GM12878 (cell line): Measurements from ENCODE around the gene KCNQ1. TPM values are rescaled to one million over a fixed set of nuclear protein-coding genes. Genes with fewer than 3 reads are reported as not detected.

Source experiments
- ATAC-seq: fragments of 200-7000 bp; cut with Tn5 transposase; 3 replicates; pipeline ENCODE4 v1.9.1; 2020; ENCODE audit warnings: mild to moderate bottlenecking, moderate library complexity
- BruUV-seq: library from RNA; stranded (reverse); fragments of 400-500 nt; replicated peaks from 2 replicates; lab custom pipeline; 2021; lab: Mats Ljungman, UMichigan
- CTCF ChIA-PET: fragments of 300-600 bp; sonication (Branson Sonifier 250); formaldehyde crosslinking; extraction: SDS; loops from one replicate; lab custom pipeline; 2021; ENCODE audit warnings: inconsistent platforms; lab: Yijun Ruan, JAX
- POLR2A ChIA-PET: fragments of 350-600 bp; formaldehyde crosslinking; extraction: SDS; loops from one replicate; lab custom pipeline; 2021; ENCODE audit warnings: inconsistent platforms; lab: Charles Lee
- RAD21 ChIA-PET: fragments of 300-600 bp; sonication (Branson Sonifier 250); formaldehyde crosslinking; loops from one replicate; lab custom pipeline; 2023; ENCODE audit warnings: antibody characterized with exemption; ENCODE audit not compliant: unreplicated experiment; lab: Charles Lee
- SMC1A ChIA-PET: fragments of 300-600 bp; sonication (Branson Sonifier 250); formaldehyde crosslinking; loops from one replicate; lab custom pipeline; 2023; ENCODE audit not compliant: unreplicated experiment, uncharacterized antibody; lab: Charles Lee
- DNase-seq: peaks from one replicate; pipeline ENCODE4 v3.0.0-alpha.2; 2011; ENCODE audit warnings: low read depth, low spot score
- FAIRE-seq: peaks from 3 replicates; lab custom pipeline; 2011; peaks lifted over from hg19 to GRCh38; lab: Jason Lieb, UNC
- H2AFZ ChIP-seq: 2 replicates; pipeline ENCODE4 v1.6.0; 2011; ENCODE audit warnings: low read depth, low read length, control low read depth; ENCODE audit not compliant: control insufficient read depth
- H3K27ac ChIP-seq: 2 replicates; pipeline ENCODE4 v1.5.1; 2011; ENCODE audit warnings: control low read depth; ENCODE audit not compliant: control insufficient read depth, insufficient read depth
- H3K27me3 ChIP-seq, 2 experiments: replicated peaks in 1 of 2; 2 replicates each; pipeline versions ENCODE4 v1.6.0 to v1.6.1; 2011; ENCODE audit warnings: low read length in 1 of 2; ENCODE audit not compliant: control insufficient read depth in 2 of 2, insufficient read depth in 2 of 2
- H3K36me3 ChIP-seq, 2 experiments: 2 replicates each; pipeline ENCODE4 v1.5.1; 2011; ENCODE audit warnings: low read length in 1 of 2; ENCODE audit not compliant: control insufficient read depth in 2 of 2, insufficient read depth in 2 of 2
- H3K4me1 ChIP-seq: 2 replicates; pipeline ENCODE4 v1.6.1; 2011; ENCODE audit warnings: mild to moderate bottlenecking, low read length, moderate library complexity, mixed read lengths; ENCODE audit not compliant: control insufficient read depth, insufficient read depth
- H3K4me2 ChIP-seq: 2 replicates; pipeline ENCODE4 v1.6.0; 2011; ENCODE audit warnings: control low read depth; ENCODE audit not compliant: control insufficient read depth, insufficient read depth
- H3K4me3 ChIP-seq: fragments of 200-600 bp; sonication (generic); 2 replicates; pipeline ENCODE4 v1.5.1; 2016
- H3K79me2 ChIP-seq: 2 replicates; pipeline ENCODE4 v1.6.0; 2011; ENCODE audit warnings: low read length; ENCODE audit not compliant: control insufficient read depth, insufficient read depth
- H3K9ac ChIP-seq: 2 replicates; pipeline ENCODE4 v1.8.0; 2011; ENCODE audit warnings: low read length, control low read depth, mixed read lengths; ENCODE audit not compliant: control insufficient read depth, insufficient read depth
- H3K9me3 ChIP-seq: replicated peaks from 3 replicates; pipeline ENCODE4 v1.5.1; 2011; ENCODE audit warnings: mild to moderate bottlenecking, low read length; ENCODE audit not compliant: control insufficient read depth, insufficient read depth
- H4K20me1 ChIP-seq: 2 replicates; pipeline ENCODE4 v1.6.0; 2011; ENCODE audit not compliant: control insufficient read depth, insufficient read depth
- BHLHE40 ChIP-seq, 2 experiments: fragments of 450-650 bp in 1 of 2; IDR thresholded peaks; 2 replicates each; pipeline ENCODE4 v1.6.1; 2011 to 2017; ENCODE audit warnings: low read depth in 2 of 2, borderline replicate concordance in 1 of 2, improper control_type of control experiment in 1 of 2, low read length in 1 of 2, mild to moderate bottlenecking in 1 of 2
- BMI1 ChIP-seq: fragments of 450-650 bp; IDR thresholded peaks from 2 replicates; pipeline ENCODE4 v1.6.1; 2016; ENCODE audit warnings: mild to moderate bottlenecking, moderate library complexity, borderline replicate concordance
- CEBPB ChIP-seq, 2 experiments: fragments of 150-350 bp in 1 of 2; IDR thresholded peaks; 2 replicates each; pipeline ENCODE4 v1.6.1; 2012 to 2014; ENCODE audit warnings: low read depth in 2 of 2, low read length in 2 of 2, borderline replicate concordance in 1 of 2, inconsistent platforms in 1 of 2
- CHD1 ChIP-seq: IDR thresholded peaks from 2 replicates; pipeline ENCODE4 v1.6.1; 2012; ENCODE audit warnings: low read depth, low read length, improper control_type of control experiment
- CHD2 ChIP-seq: IDR thresholded peaks from 2 replicates; pipeline ENCODE4 v1.6.1; 2011; ENCODE audit warnings: low read depth, low read length, improper control_type of control experiment, borderline replicate concordance
- E4F1 ChIP-seq: fragments of 450-650 bp; IDR thresholded peaks from 2 replicates; pipeline ENCODE4 v1.6.1; 2018; ENCODE audit warnings: borderline replicate concordance, mild to moderate bottlenecking; ENCODE audit not compliant: partially characterized antibody
- FOXK2 ChIP-seq: fragments of 450-650 bp; IDR thresholded peaks from 2 replicates; pipeline ENCODE4 v1.6.1; 2017; ENCODE audit warnings: mild to moderate bottlenecking, moderate library complexity
- KLF5 ChIP-seq: fragments of 450-650 bp; IDR thresholded peaks from 2 replicates; pipeline ENCODE4 v1.6.1; 2014; ENCODE audit warnings: mild to moderate bottlenecking; ENCODE audit not compliant: partially characterized antibody
- MTA2 ChIP-seq: fragments of 450-650 bp; IDR thresholded peaks from 2 replicates; pipeline ENCODE4 v1.6.1; 2016; ENCODE audit warnings: low read depth, mild to moderate bottlenecking, moderate library complexity
- MTA3 ChIP-seq: IDR thresholded peaks from 2 replicates; pipeline ENCODE4 v1.6.1; 2012; ENCODE audit warnings: low read length, inconsistent platforms, borderline replicate concordance
- NR2C2 ChIP-seq: IDR thresholded peaks from 2 replicates; pipeline ENCODE4 v1.6.1; 2011; ENCODE audit warnings: borderline replicate concordance, low read depth; ENCODE audit not compliant: control insufficient read depth, insufficient read length
- POLR2A ChIP-seq: IDR thresholded peaks from 2 replicates; pipeline ENCODE4 v1.6.1; 2011; ENCODE audit warnings: low read depth, mild to moderate bottlenecking, low read length
- RB1 ChIP-seq: fragments of 450-650 bp; formaldehyde crosslinking; IDR thresholded peaks from 2 replicates; pipeline ENCODE4 v1.6.1; 2017; ENCODE audit warnings: mild to moderate bottlenecking, borderline replicate concordance
- RBBP5 ChIP-seq: fragments of 200-600 bp; sonication (generic); conservative IDR thresholded peaks from 2 replicates; pipeline ENCODE4 v1.6.1; 2016
- REST ChIP-seq: IDR thresholded peaks from 2 replicates; pipeline ENCODE4 v1.6.1; 2012; ENCODE audit warnings: mild to moderate bottlenecking, low read depth, low read length
- SMC3 ChIP-seq: IDR thresholded peaks from 2 replicates; pipeline ENCODE4 v1.6.1; 2011; ENCODE audit warnings: low read length, improper control_type of control experiment, borderline replicate concordance
- SP1 ChIP-seq: IDR thresholded peaks from one replicate; pipeline ENCODE4 v1.6.1; 2011; ENCODE audit warnings: low read depth, low read length
- STAT3 ChIP-seq: IDR thresholded peaks from 2 replicates; pipeline ENCODE4 v1.6.1; 2011; ENCODE audit warnings: low read depth, low read length, improper control_type of control experiment
- TBL1XR1 ChIP-seq: IDR thresholded peaks from 2 replicates; pipeline ENCODE4 v1.6.1; 2012; ENCODE audit warnings: low read depth, low read length, improper control_type of control experiment
- ZSCAN29 ChIP-seq: fragments of 450-650 bp; IDR thresholded peaks from 2 replicates; pipeline ENCODE4 v1.6.1; 2017; ENCODE audit warnings: mild to moderate bottlenecking, moderate library complexity
- WGBS: methylation state at CpG from one replicate; pipeline ENCODE4 v1.1.6; 2016; ENCODE audit warnings: low lambda C conversion rate; ENCODE audit not compliant: insufficient replicate concordance, insufficient coverage; ENCODE audit errors: missing lambda C conversion rate; 5-methylcytosine and 5-hydroxymethylcytosine counted together
- in situ Hi-C: fragments of 300-500 bp; cut with MboI; formaldehyde crosslinking; loops from 9 replicates; pipeline ENCODE4 v1.14.3; 2018; ENCODE audit warnings: mixed read lengths
- intact Hi-C: fragments of 100-400 bp; cut with micrococcal nuclease; formaldehyde crosslinking; loops from one replicate; pipeline ENCODE4 v1.14.2; 2022; ENCODE audit not compliant: unreplicated experiment
- polyA plus RNA-seq, 11 experiments: library from polyadenylated mRNA; depleted of rRNA in 4 of 11; unstranded in 6 of 11; stranded (reverse) in 5 of 11; fragments of >200 nt; fragmentation: Nextera tagmentation in 4 of 11; fragmentation: Illumina TruSeq in 1 of 11; extraction: Ambion mirVana in 4 of 11; extraction: Trizol in 1 of 11; gene quantifications; 1 replicate in 1 of 11; 2 replicates in 10 of 11; pipeline versions ENCODE4 v1.2.1 to v1.2.3, GENCODE V29; 2011 to 2016; ENCODE audit warnings: inconsistent platforms in 2 of 11, missing spikeins in 2 of 11, low read depth in 1 of 11
- total RNA-seq, 4 experiments: library from RNA; depleted of rRNA in 3 of 4; stranded (reverse); fragments of >200 nt in 3 of 4; fragmentation: Illumina TruSeq in 1 of 4; extraction: Trizol in 1 of 4; gene quantifications; 2 replicates each; pipeline versions ENCODE4 v1.2.1 to v1.2.3, GENCODE V29; 2013 to 2021

Gene KCNQ1
- total and polyA plus RNA-seq, 10 of the 15 experiments (the other 5 are each of a cell fraction or from before 2014, with no cell fraction given) = 0.03 to 0.15 (median 0.12) TPM; not detected in 7

GRCh38 chr11:2526808-2527381 lies 82.1 kb downstream of the KCNQ1 start:
- H3K4me1 ChIP-seq = peaks cover 10% of the 10 kb centered on the region
- H3K36me3 ChIP-seq = no peaks in the 10 kb centered on the region
- H2AFZ ChIP-seq = peak overlapping the region; percentile 41
- H3K27ac ChIP-seq = no peak overlapping the region
- WGBS = 6% methylated on average over 25 of the region's 25 CpGs
- H3K4me2 ChIP-seq = peak overlapping the region; percentile 62; the same call in 1 of the 2 replicates
- H3K79me2 ChIP-seq = no peaks in the 10 kb centered on the region
- BruUV-seq = no TSS peak
- in situ Hi-C loops (no loop called here), intact Hi-C loops (no loop called here)
- no peaks in the 10 kb centered on the region for H4K20me1 ChIP-seq
- H3K9me3 ChIP-seq = no peaks in the 10 kb centered on the region
- CTCF ChIA-PET = interaction anchor here (1.0 kb wide), 1 partner anchor 106 kb away, joined by 3 read pairs; no protein-coding TSS in a partner anchor
- H3K9ac ChIP-seq = peak overlapping the region; percentile 37; the same call in 1 of the 2 replicates
- DNase-seq (no peak), ATAC-seq (peak; percentile 92), FAIRE-seq (peak; percentile 70)
- RAD21 ChIA-PET = no interaction called here
- SMC1A ChIA-PET = no interaction called here
- POLR2A ChIA-PET = no interaction called here
- H3K4me3 ChIP-seq = peak overlapping the region; percentile 6; the same call in 1 of the 2 replicates
- no peaks in the 10 kb centered on the region for H3K27me3 ChIP-seq
- no peak for TF ChIP-seq BMI1
- TF ChIP-seq SMC3 = peak; percentile 19; the same call in 1 of the 2 replicates
- 0 out of 2 replicates have a peak, but pooled peaks have one; percentile 35 for TF ChIP-seq CHD2
- no peak for TF ChIP-seq REST
- no peak for TF ChIP-seq CHD1
- TF ChIP-seq ZSCAN29 = no peak
- no peak for TF ChIP-seq RB1
- 0 out of 2 replicates have a peak, but pooled peaks have one; percentile 15 for TF ChIP-seq TBL1XR1
- TF ChIP-seq CEBPB (IDR thresholded peaks at IDR 0.05; ENCODE audit: borderline replicate concordance in 1 of 2, low read depth in 2 of 2, low read length in 2 of 2) = no peak
- TF ChIP-seq MTA3 = no peak
- peak; percentile 39; the same call in 1 of the 2 replicates for TF ChIP-seq MTA2
- TF ChIP-seq NR2C2 = no peak
- no peak for TF ChIP-seq POLR2A
- no peak for TF ChIP-seq STAT3
- no peak for TF ChIP-seq FOXK2
- no peak for TF ChIP-seq E4F1
- TF ChIP-seq BHLHE40 (IDR thresholded peaks at IDR 0.05; ENCODE audit: borderline replicate concordance in 1 of 2, low read depth in 2 of 2, low read length in 1 of 2) = peak; percentile 15 to 34; a peak in 1 of 4 replicates
- no peak for TF ChIP-seq KLF5
- no peak for TF ChIP-seq RBBP5
- no peak for TF ChIP-seq SP1
